NB4 (cell line): Measurements from ENCODE around the gene RAB11FIP3.

ENCODE experiments used
- POLR2A ChIP-seq: IDR thresholded peaks from 2 replicates; pipeline ENCODE4 v1.6.1; 2011; ENCODE audit warnings: mild to moderate bottlenecking; ENCODE audit not compliant: insufficient read length; ENCODE audit errors: extremely low read depth
- TF ChIP-seq, protein P1 (sequence below): IDR thresholded peaks from one replicate; pipeline ENCODE4 v1.5.1; 2012; ENCODE audit warnings: low read depth, low read length
- TF ChIP-seq, protein P2 (sequence below): IDR thresholded peaks from 2 replicates; pipeline ENCODE4 v1.6.1; 2011; ENCODE audit warnings: low read depth, low read length

DNA sequence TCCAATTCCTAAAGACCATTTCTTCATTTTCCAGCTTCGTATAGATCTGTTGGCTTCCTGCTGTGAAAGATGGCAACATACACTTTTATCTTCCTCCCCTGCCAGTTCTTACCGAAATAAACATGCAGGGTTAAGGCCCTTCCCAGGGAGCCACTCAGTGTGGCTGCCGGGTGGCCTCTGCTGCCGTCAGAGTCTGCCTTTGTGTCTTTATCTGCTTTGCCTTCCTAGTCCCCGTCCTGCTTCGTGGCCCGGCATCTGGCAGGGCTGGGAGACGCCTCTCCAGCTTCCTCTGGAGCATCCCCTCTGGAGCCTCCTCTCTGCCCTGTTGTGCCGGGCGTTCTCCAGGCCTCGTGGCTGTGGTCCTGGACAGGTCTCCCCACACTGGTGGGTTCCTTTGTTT, 71.8 kb downstream of the RAB11FIP3 start:
- TF ChIP-seq, protein P1, sequence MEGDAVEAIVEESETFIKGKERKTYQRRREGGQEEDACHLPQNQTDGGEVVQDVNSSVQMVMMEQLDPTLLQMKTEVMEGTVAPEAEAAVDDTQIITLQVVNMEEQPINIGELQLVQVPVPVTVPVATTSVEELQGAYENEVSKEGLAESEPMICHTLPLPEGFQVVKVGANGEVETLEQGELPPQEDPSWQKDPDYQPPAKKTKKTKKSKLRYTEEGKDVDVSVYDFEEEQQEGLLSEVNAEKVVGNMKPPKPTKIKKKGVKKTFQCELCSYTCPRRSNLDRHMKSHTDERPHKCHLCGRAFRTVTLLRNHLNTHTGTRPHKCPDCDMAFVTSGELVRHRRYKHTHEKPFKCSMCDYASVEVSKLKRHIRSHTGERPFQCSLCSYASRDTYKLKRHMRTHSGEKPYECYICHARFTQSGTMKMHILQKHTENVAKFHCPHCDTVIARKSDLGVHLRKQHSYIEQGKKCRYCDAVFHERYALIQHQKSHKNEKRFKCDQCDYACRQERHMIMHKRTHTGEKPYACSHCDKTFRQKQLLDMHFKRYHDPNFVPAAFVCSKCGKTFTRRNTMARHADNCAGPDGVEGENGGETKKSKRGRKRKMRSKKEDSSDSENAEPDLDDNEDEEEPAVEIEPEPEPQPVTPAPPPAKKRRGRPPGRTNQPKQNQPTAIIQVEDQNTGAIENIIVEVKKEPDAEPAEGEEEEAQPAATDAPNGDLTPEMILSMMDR = no peak
- TF ChIP-seq POLR2A = no peak
- TF ChIP-seq, protein P2, sequence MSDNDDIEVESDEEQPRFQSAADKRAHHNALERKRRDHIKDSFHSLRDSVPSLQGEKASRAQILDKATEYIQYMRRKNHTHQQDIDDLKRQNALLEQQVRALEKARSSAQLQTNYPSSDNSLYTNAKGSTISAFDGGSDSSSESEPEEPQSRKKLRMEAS = no peak
